Thoracic aorta endothelial cell (primary cell): ENCODE measurements around the gene GPR45. TPM values are rescaled to one million over a fixed set of nuclear protein-coding genes. Genes with fewer than 3 reads are reported as not detected.

ENCODE experiments used
- total RNA-seq: library from RNA; depleted of rRNA; stranded (reverse); fragments of >200 nt; gene quantifications from 2 replicates; pipeline ENCODE4 v1.2.3, GENCODE V29; 2012

Gene GPR45, protein sequence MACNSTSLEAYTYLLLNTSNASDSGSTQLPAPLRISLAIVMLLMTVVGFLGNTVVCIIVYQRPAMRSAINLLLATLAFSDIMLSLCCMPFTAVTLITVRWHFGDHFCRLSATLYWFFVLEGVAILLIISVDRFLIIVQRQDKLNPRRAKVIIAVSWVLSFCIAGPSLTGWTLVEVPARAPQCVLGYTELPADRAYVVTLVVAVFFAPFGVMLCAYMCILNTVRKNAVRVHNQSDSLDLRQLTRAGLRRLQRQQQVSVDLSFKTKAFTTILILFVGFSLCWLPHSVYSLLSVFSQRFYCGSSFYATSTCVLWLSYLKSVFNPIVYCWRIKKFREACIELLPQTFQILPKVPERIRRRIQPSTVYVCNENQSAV
- total RNA-seq = not detected in 2 replicates

DNA sequence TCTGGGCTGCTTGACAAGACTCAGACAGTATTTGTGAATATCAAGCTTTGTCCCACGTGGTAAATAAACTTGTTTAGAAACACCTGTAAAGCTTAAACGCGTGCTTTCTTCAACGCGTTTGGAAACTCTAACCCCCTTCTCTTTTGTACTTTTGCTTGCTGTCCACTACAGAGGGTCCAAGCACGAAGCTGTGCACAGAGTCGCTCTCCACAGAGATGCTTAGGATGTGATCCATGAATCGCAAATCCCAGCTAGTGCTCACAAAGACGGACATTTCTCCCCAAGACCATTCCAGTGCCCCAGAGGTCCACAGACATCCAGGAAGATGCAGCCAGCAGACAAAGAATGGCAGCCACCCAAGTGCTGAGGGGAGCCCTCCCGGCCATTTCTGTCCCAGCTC is at the start of gene GPR45:
TSS of gene GPR45 (plus strand) at position 301 of the 400 bp plus-strand sequence. CDS start 116 bp downstream, outside the sequence.

Other genes starting within 250 kb of the GPR45 start
- 27.9 and 30.2 TPM in 2 replicates for gene MRPS9, start 203.7 kb upstream of the GPR45 start, total RNA-seq
- gene TGFBRAP1, start 88.0 kb downstream of the GPR45 start, total RNA-seq = 40.0 and 41.6 TPM in 2 replicates
- gene C2orf49, start 95.8 kb downstream of the GPR45 start, total RNA-seq = 17.1 and 19.0 TPM in 2 replicates
- gene FHL2, start 157.3 kb downstream of the GPR45 start, total RNA-seq = 81.8 and 110 TPM in 2 replicates